HG02571 (cell line): ENCODE measurements around the gene MPND.

ENCODE experiments used
- ATAC-seq: cut with Tn5 transposase; IDR thresholded peaks from one replicate; pipeline ENCODE4 v1.9.1; 2021; ENCODE audit warnings: mild to moderate bottlenecking, moderate library complexity; ENCODE audit not compliant: unreplicated experiment

The MPND gene

GRCh38 chr19:4363571-4364304 lies 20.4 kb downstream of the MPND start:
- no peak for ATAC-seq

GRCh38 chr19:4365341-4365740 lies 22.0 kb downstream of the MPND start:
- ATAC-seq = no peak

- ATAC-seq = no peak
These were observed 22.7 kb downstream of the MPND start for GRCh38 chr19:4365791-4366665.

GRCh38 chr19:4366666-4367335 lies 23.4 kb downstream of the MPND start:
- no peak for ATAC-seq

GRCh38 chr19:4367336-4367723 lies 24.0 kb downstream of the MPND start:
- ATAC-seq = no peak

GRCh38 chr19:4367781-4368127 lies 24.4 kb downstream of the MPND start:
- no peak for ATAC-seq

- no peak for ATAC-seq
These were observed 24.9 kb downstream of the MPND start for GRCh38 chr19:4368128-4368820.

- ATAC-seq = peak; percentile 45
These were observed 25.9 kb downstream of the MPND start for GRCh38 chr19:4369109-4369887.

GRCh38 chr19:4369888-4370260 lies 26.5 kb downstream of the MPND start:
- peak; percentile 45 for ATAC-seq

GRCh38 chr19:4370418-4371041 lies 27.2 kb downstream of the MPND start:
- no peak for ATAC-seq

GRCh38 chr19:4371247-4372164 lies 28.1 kb downstream of the MPND start:
- ATAC-seq = no peak

- ATAC-seq = no peak
These were observed 29.0 kb downstream of the MPND start for GRCh38 chr19:4372165-4373012.

GRCh38 chr19:4373013-4373367 lies 29.6 kb downstream of the MPND start:
- no peak for ATAC-seq

- ATAC-seq = no peak
These were observed 30.5 kb downstream of the MPND start for GRCh38 chr19:4373601-4374497.

GRCh38 chr19:4374498-4375163 lies 31.3 kb downstream of the MPND start:
- ATAC-seq = no peak

- no peak for ATAC-seq
These were observed 32.0 kb downstream of the MPND start for GRCh38 chr19:4375164-4376027.
